H1 (cell line): ENCODE measurements around the gene RPS21. TPM values are rescaled to one million over a fixed set of nuclear protein-coding genes. Genes with fewer than 3 reads are reported as not detected.
A peak's percentile ranks its signal among the peaks of the same experiment; 100 is the strongest.

Experiments
- CTCF ChIA-PET: fragments of 300-600 bp; sonication (Branson Sonifier 250); formaldehyde crosslinking; loops from one replicate; lab custom pipeline; 2021; ENCODE audit not compliant: partially characterized antibody; lab: Charles Lee
- POLR2A ChIA-PET: fragments of 300-600 bp; sonication (Branson Sonifier 250); formaldehyde crosslinking; loops from one replicate; lab custom pipeline; 2021; ENCODE audit warnings: inconsistent platforms; ENCODE audit not compliant: partially characterized antibody; lab: Charles Lee
- DNase-seq, 2 experiments: peaks; one replicate each; pipeline versions ENCODE4 v3.0.0 to v3.0.0-alpha.2; 2010 to 2022; ENCODE audit warnings: low spot score in 2 of 2, low read depth in 1 of 2, mixed read lengths in 1 of 2
- FAIRE-seq: peaks from 2 replicates; lab custom pipeline; 2011; peaks lifted over from hg19 to GRCh38; lab: Jason Lieb, UNC
- H2AFZ ChIP-seq: 2 replicates; pipeline ENCODE4 v1.8.1; 2012; ENCODE audit warnings: low read length, inconsistent platforms
- H2AK5ac ChIP-seq: 2 replicates; pipeline ENCODE4 v1.6.1; 2013; ENCODE audit warnings: low read depth, low read length
- H2BK120ac ChIP-seq: replicated peaks from 2 replicates; pipeline ENCODE3; 2013; ENCODE audit warnings: low read depth, low read length, inconsistent platforms
- H2BK12ac ChIP-seq: 2 replicates; pipeline ENCODE4 v1.6.1; 2013; ENCODE audit warnings: low read depth, low read length
- H2BK15ac ChIP-seq: 2 replicates; pipeline ENCODE4 v1.6.1; 2013; ENCODE audit warnings: low read length
- H2BK20ac ChIP-seq: 2 replicates; pipeline ENCODE4 v1.6.1; 2013; ENCODE audit warnings: low read length
- H2BK5ac ChIP-seq: 2 replicates; pipeline ENCODE4 v1.6.1; 2013; ENCODE audit warnings: low read depth, low read length
- H3K14ac ChIP-seq: 2 replicates; pipeline ENCODE4 v1.6.1; 2013; ENCODE audit warnings: inconsistent platforms; ENCODE audit not compliant: insufficient read length
- H3K18ac ChIP-seq: 2 replicates; pipeline ENCODE4 v1.6.1; 2013; ENCODE audit warnings: low read length; ENCODE audit errors: extremely low read depth
- H3K23ac ChIP-seq: 2 replicates; pipeline ENCODE4 v1.6.1; 2013; ENCODE audit warnings: inconsistent platforms; ENCODE audit not compliant: insufficient read length
- H3K23me2 ChIP-seq: 2 replicates; pipeline ENCODE4 v1.6.1; 2013; ENCODE audit warnings: low read depth, low read length
- H3K27ac ChIP-seq: 2 replicates; pipeline ENCODE4 v1.6.1; 2011; ENCODE audit warnings: low read depth, low read length, inconsistent platforms
- H3K27me3 ChIP-seq, 4 experiments: replicated peaks in 1 of 4; 1 replicate in 1 of 4; 2 replicates in 3 of 4; pipeline versions ENCODE4 v1.6.1 to v1.8.1; 2011 to 2013; ENCODE audit warnings: low read length in 3 of 4, mild to moderate bottlenecking in 3 of 4, inconsistent platforms in 2 of 4, mixed read lengths in 2 of 4, moderate library complexity in 1 of 4; ENCODE audit not compliant: control insufficient read depth in 3 of 4, insufficient read depth in 3 of 4; ENCODE audit errors: extremely low read depth in 1 of 4
- H3K36me3 ChIP-seq, 4 experiments: 2 replicates each; pipeline versions ENCODE4 v1.6.1 to v1.8.1; 2011 to 2013; ENCODE audit warnings: mild to moderate bottlenecking in 4 of 4, low read length in 3 of 4, moderate library complexity in 2 of 4, control low read depth in 1 of 4, inconsistent platforms in 1 of 4; ENCODE audit not compliant: insufficient read depth in 4 of 4, control insufficient read depth in 2 of 4
- H3K4ac ChIP-seq: replicated peaks from 2 replicates; pipeline ENCODE3; 2013; ENCODE audit warnings: low read length, low read depth, mixed read lengths, inconsistent platforms; ENCODE audit not compliant: insufficient read length
- H3K4me1 ChIP-seq, 4 experiments: replicated peaks in 1 of 4; 1 replicate in 1 of 4; 2 replicates in 3 of 4; pipeline versions ENCODE4 v1.6.1 to v1.8.1; 2011 to 2013; ENCODE audit warnings: low read length in 3 of 4, inconsistent platforms in 2 of 4, mixed read lengths in 1 of 4; ENCODE audit not compliant: insufficient read depth in 4 of 4, control insufficient read depth in 3 of 4
- H3K4me2 ChIP-seq, 2 experiments: 2 replicates each; pipeline versions ENCODE4 v1.6.1 to v1.8.1; 2011 to 2013; ENCODE audit warnings: low read depth in 2 of 2, low read length in 2 of 2, control low read depth in 1 of 2, inconsistent platforms in 1 of 2, mild to moderate bottlenecking in 1 of 2; ENCODE audit not compliant: insufficient read depth in 1 of 2
- H3K4me3 ChIP-seq, 4 experiments: fragments of 200-600, 300-600 bp in 1 of 4; sonication (generic), shearing (Covaris generic), sonication (Bioruptor Twin) in 1 of 4; 2 replicates each; pipeline versions ENCODE4 v1.5.1 to v1.8.1; 2011 to 2016; ENCODE audit warnings: low read length in 4 of 4, low read depth in 3 of 4, control low read depth in 2 of 4, inconsistent platforms in 2 of 4, mild to moderate bottlenecking in 2 of 4, mixed read lengths in 1 of 4, moderate library complexity in 1 of 4; ENCODE audit not compliant: insufficient read depth in 2 of 4; ENCODE audit errors: extremely low read depth in 1 of 4
- H3K56ac ChIP-seq: replicated peaks from 2 replicates; pipeline ENCODE3; 2013; ENCODE audit warnings: low read depth, mild to moderate bottlenecking, mixed read lengths, low read length, inconsistent platforms; ENCODE audit not compliant: insufficient read length
- H3K79me1 ChIP-seq: 2 replicates; pipeline ENCODE4 v1.6.1; 2013; ENCODE audit warnings: low read depth, low read length, control low read depth
- H3K79me2 ChIP-seq, 2 experiments: 2 replicates each; pipeline versions ENCODE4 v1.6.1 to v1.8.1; 2012 to 2013; ENCODE audit warnings: low read length in 2 of 2, mild to moderate bottlenecking in 2 of 2, inconsistent platforms in 1 of 2; ENCODE audit not compliant: insufficient read depth in 2 of 2, control insufficient read depth in 1 of 2
- H3K9ac ChIP-seq, 4 experiments: replicated peaks in 1 of 4; 1 replicate in 1 of 4; 2 replicates in 3 of 4; pipeline versions ENCODE4 v1.6.1 to v1.8.1; 2011 to 2013; ENCODE audit warnings: low read depth in 3 of 4, low read length in 3 of 4, control low read depth in 2 of 4, mild to moderate bottlenecking in 2 of 4, moderate library complexity in 2 of 4, inconsistent platforms in 1 of 4; ENCODE audit errors: extremely low read depth in 1 of 4
- H3K9me3 ChIP-seq, 2 experiments: 2 replicates each; pipeline versions ENCODE4 v1.6.1 to v1.8.1; 2012 to 2013; ENCODE audit warnings: mild to moderate bottlenecking in 2 of 2, moderate library complexity in 2 of 2, control low read depth in 1 of 2, inconsistent platforms in 1 of 2, low read depth in 1 of 2, low read length in 1 of 2, mixed read lengths in 1 of 2; ENCODE audit not compliant: insufficient read depth in 2 of 2
- H4K20me1 ChIP-seq, 2 experiments: replicated peaks in 1 of 2; 2 replicates each; pipeline versions ENCODE3 to v1.8.1; 2011 to 2013; ENCODE audit warnings: inconsistent platforms in 2 of 2, low read length in 2 of 2, mild to moderate bottlenecking in 1 of 2; ENCODE audit not compliant: insufficient read depth in 2 of 2, control insufficient read depth in 1 of 2
- H4K5ac ChIP-seq: 2 replicates; pipeline ENCODE4 v1.6.1; 2013; ENCODE audit warnings: low read length, low read depth, mixed read lengths, inconsistent platforms; ENCODE audit not compliant: insufficient read length
- H4K8ac ChIP-seq: 2 replicates; pipeline ENCODE4 v1.8.0; 2013; ENCODE audit warnings: mild to moderate bottlenecking, moderate library complexity, low read length, inconsistent platforms; ENCODE audit not compliant: insufficient read depth; ENCODE audit errors: extremely low read depth
- H4K91ac ChIP-seq: replicated peaks from 2 replicates; pipeline ENCODE3; 2013; ENCODE audit warnings: low read length, mixed read lengths, inconsistent platforms; ENCODE audit not compliant: insufficient read length
- ATF2 ChIP-seq: IDR thresholded peaks from 2 replicates; pipeline ENCODE4 v1.6.1; 2012; ENCODE audit warnings: low read length, inconsistent platforms
- BACH1 ChIP-seq: IDR thresholded peaks from 2 replicates; pipeline ENCODE4 v1.6.1; 2012; ENCODE audit warnings: low read length, improper control_type of control experiment
- CREB1 ChIP-seq: IDR thresholded peaks from 2 replicates; pipeline ENCODE4 v1.6.1; 2012; ENCODE audit warnings: inconsistent platforms
- CTCF ChIP-seq, 3 experiments: IDR thresholded peaks; 1 replicate in 2 of 3; 2 replicates in 1 of 3; pipeline versions ENCODE4 v1.5.1 to v1.6.1; 2011; ENCODE audit warnings: low read length in 3 of 3, mild to moderate bottlenecking in 3 of 3, inconsistent platforms in 2 of 3, low read depth in 1 of 3, moderate library complexity in 1 of 3; ENCODE audit not compliant: insufficient read depth in 1 of 3; ENCODE audit errors: control extremely low read depth in 1 of 3
- GABPA ChIP-seq: IDR thresholded peaks from 2 replicates; pipeline ENCODE4 v1.6.1; 2011; ENCODE audit warnings: mild to moderate bottlenecking, low read length, moderate library complexity, borderline replicate concordance; ENCODE audit not compliant: insufficient read depth
- PHF8 ChIP-seq: fragments of 200-600 bp; sonication (generic); conservative IDR thresholded peaks from 2 replicates; pipeline ENCODE4 v1.7.1; 2012; ENCODE audit warnings: low read depth, mild to moderate bottlenecking, inconsistent platforms, low read length, moderate library complexity
- RFX5 ChIP-seq: IDR thresholded peaks from 2 replicates; pipeline ENCODE4 v1.6.1; 2011; ENCODE audit warnings: low read depth, low read length, improper control_type of control experiment, borderline replicate concordance
- SIRT6 ChIP-seq: IDR thresholded peaks from one replicate; pipeline ENCODE4 v1.7.1; 2012; ENCODE audit warnings: low read length, inconsistent platforms
- SP2 ChIP-seq: IDR thresholded peaks from 2 replicates; pipeline ENCODE4 v1.6.1; 2012; ENCODE audit warnings: mild to moderate bottlenecking, low read length, inconsistent platforms
- WGBS, 2 experiments: shearing (Covaris generic) in 1 of 2; methylation state at CpG; one replicate each; pipeline versions ENCODE4 v1.1.6 to v1.1.7; 2013 to 2015; ENCODE audit warnings: low lambda C conversion rate in 2 of 2, mixed read lengths in 2 of 2, inconsistent platforms in 1 of 2, low coverage in 1 of 2, missing lambda C conversion rate in 1 of 2; ENCODE audit not compliant: insufficient replicate concordance in 2 of 2, insufficient coverage in 1 of 2, insufficient read length in 1 of 2; ENCODE audit errors: extremely low coverage in 1 of 2, missing lambda C conversion rate in 1 of 2; 5-methylcytosine and 5-hydroxymethylcytosine counted together
- polyA plus RNA-seq, 7 experiments: library from polyadenylated mRNA; depleted of rRNA in 3 of 7; stranded (reverse) in 5 of 7; unstranded in 2 of 7; fragments of >200 nt in 5 of 7; fragments of 200-250 nt in 2 of 7; gene quantifications; 1 replicate in 5 of 7; 2 replicates in 1 of 7; 4 replicates in 1 of 7; pipeline versions ENCODE4 v1.2.1 to v1.2.3, GENCODE V29; 2011 to 2013; ENCODE audit warnings: missing spikeins in 2 of 7, mixed read lengths in 2 of 7
- total RNA-seq: library from RNA; stranded (reverse); fragmentation: NEBNext Ultra II Directional; extraction: Animal tissue kit (Norgen Biotek cat#: 25700); gene quantifications from 2 replicates; pipeline ENCODE4 v1.2.1, GENCODE V29; 2021

RPS21 gene
- total and polyA plus RNA-seq, 2 of the 8 experiments (the other 6 are each of a cell fraction or from before 2014, with no cell fraction given): 1,787 to 7,219 TPM

GRCh38 chr20:62401331-62401779 is 14.5 kb downstream of the RPS21 start:
- Histone ChIP-seq H4K5ac (no peak overlapping the region), H3K4me2 (no peak overlapping the region), H2AK5ac (no peak overlapping the region), H3K56ac (no peak overlapping the region), H3K9me3 (peaks cover 0 to 2% of the 10 kb centered on the region in 2 experiments; a peak in 1 of 4 replicates), H2BK120ac (no peak overlapping the region), H3K4ac (no peak overlapping the region), H3K9ac (no peak overlapping the region), H3K79me2 (no peaks in the 10 kb centered on the region; a peak in 1 of 4 replicates), H3K4me3 (no peak overlapping the region), H3K79me1 (no peaks in the 10 kb centered on the region; the same call in 1 of the 2 replicates), H4K20me1 (peaks cover 0 to 20% of the 10 kb centered on the region in 2 experiments), H3K27me3 (0 out of 7 replicates have a peak, but pooled peaks cover 0 to 2% (median 0%) of the 10 kb centered on the region in 4 experiments), H3K27ac (no peak overlapping the region), H2BK12ac (no peak overlapping the region), H3K18ac (no peak overlapping the region), H2AFZ (no peak overlapping the region), H2BK5ac (no peak overlapping the region), H3K23me2 (peaks cover 6% of the 10 kb centered on the region; the same call in 1 of the 2 replicates), H2BK20ac (no peak overlapping the region), H3K14ac (no peak overlapping the region), H3K23ac (no peak overlapping the region), H2BK15ac (no peak overlapping the region), H3K4me1 (peaks cover 0 to 13% (median 6%) of the 10 kb centered on the region in 4 experiments; a peak in 6 of 7 replicates), H4K91ac (peak overlapping the region; percentile 15), H3K36me3 (no peaks in the 10 kb centered on the region), H4K8ac (peak overlapping the region; percentile 42; the same call in 1 of the 2 replicates)
- peak in 1 of 2 experiments; percentile 85 for DNase-seq
- CTCF ChIA-PET: interaction anchor here (0.7 to 7.6 kb wide), 29 partner anchors 10 to 396 kb away, joined by 3 to 103 read pairs (median 3); partner anchors contain the start of gene RPS21
- POLR2A ChIA-PET: interaction anchor here (0.7 to 7.7 kb wide), 7 partner anchors 11 to 102 kb away, joined by 3 to 105 read pairs (median 3); partner anchors contain the start of genes ADRM1 and RPS21
- no peak for FAIRE-seq
- 58% methylated on average over 16 of the region's 21 CpGs; no CpG with 5 or more reads in 1 of the 2 experiments for WGBS, 2 experiments
- TF ChIP-seq SP2: no peak
- no peak for TF ChIP-seq ATF2
- peak; percentile 79; the same call in 1 of the 2 replicates for TF ChIP-seq GABPA
- peak; percentile 69 to 89 (median 88) for TF ChIP-seq CTCF (IDR thresholded peaks at IDR 0.05; ENCODE audit: control extremely low read depth in 1 of 3, insufficient read depth in 1 of 3, low read depth in 1 of 3, low read length in 3 of 3)
- TF ChIP-seq RFX5: no peak
- TF ChIP-seq SIRT6: no peak
- TF ChIP-seq CREB1: peak; percentile 13; the same call in 1 of the 2 replicates
- TF ChIP-seq BACH1: no peak
- no peak for TF ChIP-seq PHF8
